Measurements from ENCODE around the gene DDB1. TPM values are rescaled to one million over a fixed set of nuclear protein-coding genes. Genes with fewer than 3 reads are reported as not detected.
"Not testable (repeated sequence)": the region's sequence is repeated elsewhere in the genome, so short reads cannot be mapped to it uniquely, and the experiment has no call there.

The DDB1 gene
- total RNA-seq, 1 experiment from 2014 or later: 297 TPM

DNA sequence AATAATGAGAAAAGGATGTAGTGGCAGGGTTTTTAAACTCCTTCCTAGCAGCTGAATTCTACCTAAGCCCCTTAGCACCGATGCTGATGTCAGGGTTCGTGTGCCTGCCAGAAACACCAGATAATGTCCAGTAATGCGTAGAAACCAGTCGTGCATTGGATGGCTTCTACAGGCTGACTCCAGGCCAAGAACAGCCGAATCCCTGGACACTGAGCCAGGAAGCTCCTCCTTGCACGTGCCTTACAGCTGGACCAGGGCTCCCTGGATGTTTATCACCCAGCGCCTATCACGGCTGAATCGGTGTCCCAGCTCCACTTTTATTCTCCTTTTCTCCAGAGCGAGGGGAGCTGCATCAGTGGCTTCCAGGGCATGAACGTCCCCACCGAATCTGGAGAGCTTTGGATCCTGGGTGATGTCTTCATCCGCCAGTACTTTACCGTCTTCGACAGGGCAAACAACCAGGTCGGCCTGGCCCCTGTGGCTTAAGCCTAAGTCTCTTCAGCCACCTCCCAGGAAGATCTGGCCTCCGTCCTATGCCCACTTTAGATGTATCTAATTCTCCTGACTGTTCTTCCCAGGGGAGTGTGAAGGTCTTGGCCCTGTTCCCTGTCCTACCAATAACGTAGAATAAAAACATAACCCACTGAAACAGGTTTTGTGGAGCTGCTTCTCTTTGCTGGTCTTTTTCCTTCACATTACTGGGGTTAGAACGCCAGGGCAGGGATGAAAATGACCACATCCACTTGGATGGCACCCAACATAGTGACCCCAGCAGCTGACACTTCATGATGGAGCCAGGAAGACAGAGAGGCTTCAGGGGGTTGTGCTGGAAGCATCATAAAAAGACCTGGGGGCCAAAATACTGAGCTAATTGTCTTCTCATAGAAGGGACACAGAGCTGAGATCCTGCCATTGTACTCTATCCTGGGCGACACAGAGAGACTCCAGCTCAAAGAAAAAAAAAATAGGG is 81.8 kb downstream of the DDB1 start:
- H4K8ac ChIP-seq (replicated peaks; ENCODE audit: insufficient read length, low read depth, low read length); H3T11ph ChIP-seq (ENCODE audit: low read length); H2BK12ac ChIP-seq (ENCODE audit: insufficient read length, low read depth, low read length); H2AFZ ChIP-seq (ENCODE audit: low read length); H3K4me2 ChIP-seq (ENCODE audit: insufficient read depth, insufficient read length, low read length); H2BK5ac ChIP-seq (ENCODE audit: insufficient read length, low read length); H3K4me1 ChIP-seq (ENCODE audit: insufficient read depth, low read length); H3K9me3 ChIP-seq (ENCODE audit: control insufficient read depth, low read depth, low read length); H3K9me3 Mint-ChIP-seq; H3K18ac ChIP-seq (ENCODE audit: insufficient read length, low read depth, low read length); H3K56ac ChIP-seq (ENCODE audit: insufficient read length, low read depth, low read length); H3K27me3 Mint-ChIP-seq (ENCODE audit: low read depth); H3K4me3 Mint-ChIP-seq; H3K79me2 ChIP-seq (ENCODE audit: insufficient read depth, low read length); H3K9ac ChIP-seq (ENCODE audit: extremely low read depth, insufficient read length, low read length); H3K79me1 ChIP-seq (ENCODE audit: insufficient read depth, low read depth, low read length, poor library complexity, severe bottlenecking); H4K20me1 ChIP-seq (ENCODE audit: control insufficient read depth, insufficient read depth, insufficient read length); H3K27me3 ChIP-seq (ENCODE audit: insufficient read depth, low read length); H2BK20ac ChIP-seq (ENCODE audit: low read depth, low read length, poor library complexity, severe bottlenecking); H2BK120ac ChIP-seq (ENCODE audit: low read depth, low read length, poor library complexity, severe bottlenecking); H3K4ac ChIP-seq (ENCODE audit: low read depth, low read length); H2BK15ac ChIP-seq (ENCODE audit: low read depth, low read length); H3K27ac Mint-ChIP-seq; H2AK5ac ChIP-seq (ENCODE audit: insufficient read length, low read length); H3K14ac ChIP-seq (ENCODE audit: insufficient read depth, low read length); H3K4me1 Mint-ChIP-seq; H3K36me3 Mint-ChIP-seq (ENCODE audit: insufficient read depth in 1 of 3, low read depth in 3 of 3); DNase-seq; H3K23ac ChIP-seq (ENCODE audit: insufficient read length, low read depth, low read length); H4K5ac ChIP-seq (ENCODE audit: insufficient read length, low read depth, low read length); H3K23me2 ChIP-seq (ENCODE audit: insufficient read length, low read depth, low read length, poor library complexity, severe bottlenecking); H4K91ac ChIP-seq (ENCODE audit: insufficient read length, low read depth, low read length); H3K27ac ChIP-seq (ENCODE audit: insufficient read length, low read depth, low read length): not testable (repeated sequence)
- WGBS (ENCODE audit: extremely low coverage, insufficient read length, low lambda C conversion rate): no CpG with 5 or more reads among the region's 20 CpGs

Other genes with a start within 250 kb of the DDB1 start
- gene CD5, start 230.6 kb downstream of the DDB1 start, total RNA-seq (2021): not detected in 2 replicates
- gene VPS37C, start 171.7 kb downstream of the DDB1 start, total RNA-seq (2021): 17.3 and 19.0 TPM in 2 replicates
- gene PGA3, start 129.6 kb downstream of the DDB1 start, total RNA-seq (2021): not detected in 2 replicates
- not detected in 2 replicates for gene PGA4, start 110.8 kb downstream of the DDB1 start, total RNA-seq (2021)
- gene PGA5, start 91.9 kb downstream of the DDB1 start, total RNA-seq (2021): 0.33 TPM in 1 of 2 replicates, not detected in the other
- gene VWCE, start 37.8 kb downstream of the DDB1 start, total RNA-seq (2021): 18.7 and 20.6 TPM in 2 replicates
- gene TKFC, start 123 bp upstream of the DDB1 start, total RNA-seq (2021): 59.0 and 65.0 TPM in 2 replicates
- gene CYB561A3, start 28.8 kb upstream of the DDB1 start, total RNA-seq (2021): 21.7 and 23.1 TPM in 2 replicates
- gene TMEM138, start 29.3 kb upstream of the DDB1 start, total RNA-seq (2021): 35.4 and 43.6 TPM in 2 replicates
- 24.3 and 25.2 TPM in 2 replicates for gene TMEM216, start 59.5 kb upstream of the DDB1 start, total RNA-seq (2021)
- gene CPSF7, start 96.9 kb upstream of the DDB1 start, total RNA-seq (2021): 133 and 145 TPM in 2 replicates
- 41.8 and 45.2 TPM in 2 replicates for gene SDHAF2, start 97.0 kb upstream of the DDB1 start, total RNA-seq (2021)
- 0.31 and 0.39 TPM in 2 replicates for gene LRRC10B, start 175.6 kb upstream of the DDB1 start, total RNA-seq (2021)
- gene SYT7, start 248.0 kb upstream of the DDB1 start, total RNA-seq (2021): 7.0 and 8.8 TPM in 2 replicates